Heart left ventricle (tissue), 13 donors: ENCODE measurements around the gene GRM5.

Experiments
- POLR2A ChIP-seq, 2 donors: fragments of 450-650 bp; IDR thresholded peaks; one replicate each; pipeline ENCODE4 v1.6.1; 2017; ENCODE audit warnings: antibody characterized with exemption in 2 of 2, mild to moderate bottlenecking in 2 of 2, moderate library complexity in 2 of 2
- TF ChIP-seq, protein P1 (sequence below), 12 donors: fragments of 200-600 bp; sonication (generic) in 4 of 12; IDR thresholded peaks; one replicate each; pipeline versions ENCODE4 v1.5.0 to v1.8.0; 2018 to 2022; ENCODE audit warnings: antibody characterized with exemption in 12 of 12, mild to moderate bottlenecking in 5 of 12
- donor health status: ischemic (EF 13 %, LVEDD 7.1; RV severe dilation, severe dysfunction).
- donor health status: DM: no; HTN: yes; CAD: no.
- donor health status: DM: no; HTN: no; CAD: no.
- donor health status: ischemic (EF 25% LVEDD 6.9; RV normal size, moderate dysfunction).
- donor health status: ischemic (EF 25% LVEDD 5.7; RV mildly dilated, moderate dysfunction).
- donor health status: ischemic (EF 35%, LVEDD 5.7; RV mildly dilated, moderate dysfunction).
- donor health status: nonischemic (EF 11% LVEDD 7.7; RV severe dilation, severe dysfunction).
- donor health status: DM: yes; HTN: yes; CAD: no.
- donor health status: PGD.
- donor health status: ischemic (EF 29% LVEDD 5.4; RV normal size, mild dysfunction).
- donor health status: nonischemic (EF 23%, LVEDD 6.1; RV moderate dilation, normal function).

DNA sequence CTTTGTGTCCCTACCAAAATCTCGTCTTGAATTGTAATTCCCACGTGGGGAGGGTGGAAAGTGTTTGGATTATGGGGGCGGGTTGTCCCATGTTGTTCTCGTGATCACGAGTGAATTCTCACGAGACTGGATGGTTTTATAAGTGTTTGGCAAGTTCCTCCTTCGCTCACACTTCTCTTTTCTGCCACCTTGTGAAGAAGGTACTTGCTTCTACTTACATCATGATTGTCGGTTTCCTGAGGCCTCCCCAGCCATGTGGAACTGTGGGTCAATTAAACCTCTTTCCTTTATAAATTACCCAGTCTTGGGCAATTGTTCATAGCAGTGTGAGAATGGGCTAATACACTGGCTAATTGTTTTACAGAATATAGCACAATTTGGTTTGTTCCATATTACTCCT lies 326.3 kb downstream of the GRM5 start:
- TF ChIP-seq, protein P1, sequence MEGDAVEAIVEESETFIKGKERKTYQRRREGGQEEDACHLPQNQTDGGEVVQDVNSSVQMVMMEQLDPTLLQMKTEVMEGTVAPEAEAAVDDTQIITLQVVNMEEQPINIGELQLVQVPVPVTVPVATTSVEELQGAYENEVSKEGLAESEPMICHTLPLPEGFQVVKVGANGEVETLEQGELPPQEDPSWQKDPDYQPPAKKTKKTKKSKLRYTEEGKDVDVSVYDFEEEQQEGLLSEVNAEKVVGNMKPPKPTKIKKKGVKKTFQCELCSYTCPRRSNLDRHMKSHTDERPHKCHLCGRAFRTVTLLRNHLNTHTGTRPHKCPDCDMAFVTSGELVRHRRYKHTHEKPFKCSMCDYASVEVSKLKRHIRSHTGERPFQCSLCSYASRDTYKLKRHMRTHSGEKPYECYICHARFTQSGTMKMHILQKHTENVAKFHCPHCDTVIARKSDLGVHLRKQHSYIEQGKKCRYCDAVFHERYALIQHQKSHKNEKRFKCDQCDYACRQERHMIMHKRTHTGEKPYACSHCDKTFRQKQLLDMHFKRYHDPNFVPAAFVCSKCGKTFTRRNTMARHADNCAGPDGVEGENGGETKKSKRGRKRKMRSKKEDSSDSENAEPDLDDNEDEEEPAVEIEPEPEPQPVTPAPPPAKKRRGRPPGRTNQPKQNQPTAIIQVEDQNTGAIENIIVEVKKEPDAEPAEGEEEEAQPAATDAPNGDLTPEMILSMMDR (IDR thresholded peaks at IDR 0.05): no peak
- TF ChIP-seq POLR2A (IDR thresholded peaks at IDR 0.05): no peak
